ELR (cell line): Measurements from ENCODE around the gene ADAP2.
A peak's percentile ranks its signal among the peaks of the same experiment; 100 is the strongest.
"Not testable (repeated sequence)": the region's sequence is repeated elsewhere in the genome, so short reads cannot be mapped to it uniquely, and the experiment has no call there.

Source experiments
- DNase-seq: peaks from one replicate; pipeline ENCODE4 v3.0.0-alpha.2; 2015; ENCODE audit warnings: low read depth

The ADAP2 gene, protein sequence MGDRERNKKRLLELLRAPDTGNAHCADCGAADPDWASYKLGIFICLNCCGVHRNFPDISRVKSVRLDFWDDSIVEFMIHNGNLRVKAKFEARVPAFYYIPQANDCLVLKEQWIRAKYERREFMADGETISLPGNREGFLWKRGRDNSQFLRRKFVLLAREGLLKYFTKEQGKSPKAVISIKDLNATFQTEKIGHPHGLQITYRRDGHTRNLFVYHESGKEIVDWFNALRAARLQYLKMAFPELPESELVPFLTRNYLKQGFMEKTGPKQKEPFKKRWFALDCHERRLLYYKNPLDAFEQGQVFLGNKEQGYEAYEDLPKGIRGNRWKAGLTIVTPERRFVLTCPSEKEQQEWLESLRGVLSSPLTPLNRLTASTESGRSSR

DNA sequence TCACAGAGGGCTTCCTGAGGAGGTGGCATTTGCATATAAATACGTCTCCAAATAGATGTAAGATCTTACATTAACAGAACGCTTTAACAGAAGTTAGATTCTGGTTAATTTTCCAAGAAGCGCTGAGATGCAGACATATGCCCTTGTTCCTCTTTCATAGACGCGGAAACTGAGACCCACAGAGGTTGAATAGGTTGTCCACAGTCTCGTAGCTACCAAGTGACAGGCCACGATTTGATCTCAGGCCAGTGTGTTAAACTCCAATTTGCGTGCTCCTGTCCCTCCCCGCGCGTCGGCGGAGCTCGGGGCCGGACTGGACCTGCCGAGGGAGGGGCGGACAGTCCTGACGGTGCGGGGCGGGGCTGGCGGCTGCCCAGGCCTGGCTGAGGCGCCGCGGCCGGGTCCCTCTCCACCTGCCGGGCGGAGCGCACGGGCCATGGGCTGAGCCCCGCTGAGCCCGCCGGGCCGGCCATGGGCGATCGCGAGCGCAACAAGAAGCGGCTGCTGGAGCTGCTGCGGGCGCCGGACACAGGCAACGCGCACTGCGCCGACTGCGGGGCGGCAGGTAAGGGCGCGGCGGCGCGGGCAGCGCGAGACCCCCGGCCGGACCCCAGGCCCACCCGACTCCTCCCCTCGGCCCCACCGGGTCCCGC is at the start of gene ADAP2:
Gene ADAP2 (plus strand): TSS at position 402 of the 653 bp plus-strand sequence. CDS start 70 bp downstream, at position 472.
- peak; percentile 10 for DNase-seq

DNA sequence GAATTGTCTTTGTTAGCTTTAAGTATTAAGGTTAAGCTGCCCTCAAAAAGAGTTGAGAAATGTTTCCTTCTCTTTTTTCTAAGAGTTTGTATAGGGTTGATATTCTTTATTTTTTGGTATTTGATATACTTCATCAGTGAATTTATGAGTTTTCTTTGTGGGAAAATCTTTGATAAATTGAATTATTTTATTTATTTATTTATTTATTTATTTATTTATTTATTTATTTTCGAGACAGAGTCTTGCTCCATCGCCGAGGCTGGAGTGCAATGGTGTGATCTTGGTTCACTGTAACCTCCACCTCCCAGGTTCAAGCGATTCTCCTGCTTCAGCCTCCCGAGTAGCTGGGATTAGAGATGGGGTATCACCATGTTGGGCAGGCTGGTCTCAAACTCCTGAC is 35.6 kb upstream of the ADAP2 start:
- no peak for DNase-seq

DNA sequence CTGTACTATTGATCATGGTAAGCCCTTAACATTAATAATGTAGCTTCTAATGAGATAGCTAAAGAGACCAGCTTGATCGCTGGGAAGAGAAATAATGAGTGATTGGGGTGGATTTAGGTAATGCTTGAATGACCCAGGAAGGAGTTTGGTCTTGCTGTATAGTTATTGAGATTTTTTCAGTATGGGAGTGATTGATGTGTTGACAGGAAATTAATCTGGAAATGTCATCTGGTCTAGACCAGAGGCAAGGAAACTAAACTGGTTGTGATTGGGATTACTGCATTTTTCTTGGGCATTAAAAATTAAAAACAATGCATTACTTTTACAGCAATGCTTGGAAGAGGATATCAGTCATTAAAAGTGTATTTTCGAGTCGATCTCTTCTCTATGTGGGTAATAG is 27.5 kb upstream of the ADAP2 start:
- DNase-seq, result no peak

DNA sequence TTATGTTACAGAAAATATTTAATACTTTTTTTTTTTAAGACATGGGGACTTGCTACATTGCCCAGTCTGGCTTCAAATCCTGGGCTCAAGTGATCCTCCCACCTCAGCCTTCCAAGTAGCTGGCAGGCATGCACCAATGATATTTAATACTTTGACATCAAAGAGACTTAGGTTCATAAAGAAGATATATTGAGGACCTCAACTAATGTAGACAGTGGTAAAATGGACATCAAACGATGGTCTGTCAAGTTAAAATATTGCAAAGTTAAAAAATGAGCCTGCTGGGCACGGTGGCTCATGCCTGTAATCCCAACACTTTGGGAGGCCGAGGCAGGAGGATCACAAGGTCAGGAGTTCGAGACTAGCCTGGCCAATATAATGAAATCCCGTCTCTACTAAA is 24.4 kb upstream of the ADAP2 start:
- DNase-seq, result no peak

DNA sequence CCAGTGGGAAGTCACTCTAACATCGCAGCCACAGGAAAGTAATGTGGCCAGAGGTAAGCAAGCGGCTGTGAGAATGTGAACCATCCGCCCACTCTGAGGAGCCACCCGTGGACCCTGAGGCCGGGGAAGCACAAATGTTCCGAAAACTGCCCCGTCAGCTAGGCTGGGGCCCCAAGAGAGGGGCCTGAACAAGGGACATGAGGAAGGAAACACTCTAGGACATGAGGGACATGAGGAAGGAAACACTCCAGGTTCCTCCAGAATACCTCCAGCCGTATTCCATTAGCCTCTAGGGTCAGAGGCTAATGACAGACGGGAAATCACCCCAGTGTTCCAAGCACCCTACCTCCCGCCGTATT is 16.0 kb upstream of the ADAP2 start:
- peak; percentile 39 for DNase-seq

DNA sequence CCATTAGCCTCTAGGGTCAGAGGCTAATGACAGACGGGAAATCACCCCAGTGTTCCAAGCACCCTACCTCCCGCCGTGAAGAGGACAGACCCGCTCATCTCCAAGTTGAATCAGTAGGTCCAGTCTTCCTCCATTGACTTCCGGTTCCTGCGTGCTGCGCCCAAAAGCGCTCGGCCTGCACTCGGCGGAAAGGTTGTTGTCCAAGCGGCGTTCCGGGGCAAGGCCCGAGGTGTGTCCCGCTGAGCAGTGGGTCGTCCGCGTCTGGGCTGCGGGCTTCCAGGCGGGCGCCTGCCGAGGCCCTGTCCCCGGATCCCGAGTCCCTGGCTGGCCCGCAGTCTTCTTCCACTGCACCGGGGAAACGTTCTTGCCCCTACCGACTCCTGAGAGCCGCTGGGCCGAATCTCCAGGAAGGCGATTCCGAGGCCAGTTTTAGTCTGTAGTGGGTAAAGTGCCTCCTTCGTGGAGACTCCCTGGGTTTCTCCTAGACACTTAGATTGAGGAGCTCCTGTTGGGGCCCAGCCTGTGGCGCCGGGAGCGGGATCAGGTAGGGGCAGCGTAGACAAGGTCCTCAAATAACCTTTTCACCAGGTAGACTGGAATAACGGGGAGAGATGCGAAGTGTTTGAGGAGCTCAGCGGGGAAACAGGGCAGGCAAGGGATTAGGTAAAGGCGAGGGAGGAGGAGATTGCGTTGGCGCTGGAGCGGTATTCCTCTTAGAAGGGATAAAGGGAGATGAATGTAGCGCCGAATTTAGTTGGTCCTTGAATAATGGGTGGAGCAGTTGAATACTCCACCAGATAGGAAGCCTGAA is 15.4 kb upstream of the ADAP2 start, which contains the start of gene TEFM:
Gene TEFM (minus strand): TSS at position 138 of the 811 bp plus-strand sequence. CDS start 40 bp downstream, at position 98.
- DNase-seq, result peak; percentile 95

DNA sequence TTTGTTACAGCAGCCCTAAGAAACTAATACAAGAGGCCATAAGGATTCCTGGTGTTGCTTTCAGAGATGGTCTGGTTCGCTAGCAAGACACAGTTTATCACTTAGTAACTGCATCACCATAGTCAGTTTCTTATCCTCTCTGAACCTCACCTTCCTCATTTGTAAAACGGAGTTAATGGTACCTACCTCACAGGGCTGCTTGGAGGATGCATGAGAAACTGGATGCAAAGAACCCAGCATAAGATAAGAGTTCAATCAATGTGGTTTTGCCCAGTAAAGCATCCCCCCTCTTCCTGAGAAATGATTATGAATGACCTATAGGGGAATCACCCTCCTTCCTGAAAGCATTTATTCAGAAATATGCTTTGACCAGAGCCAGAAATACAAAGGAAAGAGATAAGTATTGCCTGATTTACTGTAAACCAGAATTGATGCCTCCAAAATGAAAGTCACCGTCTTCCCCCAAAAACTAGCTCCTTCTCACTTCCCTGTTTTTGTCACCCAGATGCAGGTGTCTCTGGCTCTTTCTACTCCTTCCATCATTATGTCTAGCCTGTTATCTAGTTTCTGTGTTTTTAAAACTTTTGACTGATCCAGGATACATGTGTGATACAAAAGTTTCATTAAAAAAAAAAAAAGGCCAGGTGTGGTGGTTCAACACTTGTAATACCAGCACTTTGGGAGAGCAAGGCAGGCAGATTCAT is 12.9 kb upstream of the ADAP2 start:
- DNase-seq, result no peak

DNA sequence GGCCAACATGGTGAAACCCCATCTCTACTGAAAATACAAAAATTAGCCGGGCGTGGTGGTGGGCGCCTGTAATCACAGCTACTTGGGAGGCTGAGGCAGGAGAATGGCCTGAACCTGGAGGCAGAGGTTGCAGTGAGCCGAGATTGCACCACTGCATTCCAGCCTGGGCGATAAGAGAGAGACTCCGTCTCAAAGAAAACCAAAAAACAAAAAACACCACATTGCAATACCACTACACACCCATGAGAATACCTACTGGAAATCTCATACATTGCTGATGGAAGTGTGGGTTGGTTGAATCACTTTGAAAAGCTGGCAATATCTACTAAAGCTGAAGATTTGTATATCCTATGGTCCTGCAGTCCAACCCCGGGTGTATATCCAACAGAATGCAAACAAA is 11.6 kb upstream of the ADAP2 start:
- not testable (repeated sequence) for DNase-seq

DNA sequence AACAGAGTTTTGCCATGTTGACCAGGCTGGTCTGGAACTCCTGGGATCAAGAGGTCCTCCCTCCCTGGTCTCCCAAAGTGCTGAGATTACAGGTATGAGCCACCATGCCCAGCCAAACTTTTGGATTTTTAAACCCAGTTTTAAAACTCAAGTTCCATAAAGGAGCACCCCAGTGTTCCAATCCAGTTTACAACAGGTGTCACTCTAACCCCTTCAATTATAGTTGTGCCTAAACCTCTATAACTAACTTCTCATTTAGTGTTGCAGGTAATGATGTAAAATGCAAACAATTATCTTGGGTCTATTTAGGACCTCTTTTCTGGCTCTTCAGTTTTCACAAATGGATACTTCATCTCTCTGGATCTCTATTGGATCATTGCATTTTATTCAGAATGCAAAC is 7.8 kb upstream of the ADAP2 start:
- no peak for DNase-seq

DNA sequence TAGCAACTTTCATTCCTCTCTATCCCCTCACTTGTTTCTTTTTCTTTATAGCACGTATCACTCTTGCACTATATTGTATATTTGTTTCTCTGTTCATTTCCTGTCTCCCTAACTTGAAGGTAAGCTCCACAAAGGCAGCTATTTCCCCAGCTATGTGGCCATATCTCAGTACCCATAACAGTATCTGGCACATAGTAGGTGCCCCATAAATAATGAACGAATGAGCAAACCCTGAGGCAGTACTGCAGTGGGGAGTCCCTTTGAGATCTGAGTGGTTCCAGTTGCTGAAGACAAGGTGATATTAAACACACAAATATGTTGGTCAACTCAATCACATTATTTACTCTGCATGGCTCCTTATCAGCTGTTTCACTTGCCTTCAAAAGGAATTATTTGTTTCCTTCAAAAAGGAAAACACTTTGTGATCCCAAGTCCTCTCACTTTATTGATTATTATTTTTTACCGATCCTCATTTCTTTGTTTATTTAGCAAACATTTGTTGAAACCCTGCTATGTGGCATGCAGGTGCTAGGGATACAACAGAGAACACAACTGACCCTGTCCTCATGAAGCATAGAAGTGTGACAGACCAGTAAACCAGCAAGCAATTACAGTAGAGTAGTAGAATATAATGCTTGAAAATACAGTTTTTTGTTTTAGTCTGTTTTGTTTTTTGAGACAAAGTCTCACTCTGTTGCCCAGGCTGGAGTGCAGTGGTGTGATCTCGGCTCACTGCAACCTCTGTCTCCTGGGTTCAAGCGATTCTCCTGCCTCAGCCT is 5.7 kb upstream of the ADAP2 start:
- DNase-seq, result no peak

DNA sequence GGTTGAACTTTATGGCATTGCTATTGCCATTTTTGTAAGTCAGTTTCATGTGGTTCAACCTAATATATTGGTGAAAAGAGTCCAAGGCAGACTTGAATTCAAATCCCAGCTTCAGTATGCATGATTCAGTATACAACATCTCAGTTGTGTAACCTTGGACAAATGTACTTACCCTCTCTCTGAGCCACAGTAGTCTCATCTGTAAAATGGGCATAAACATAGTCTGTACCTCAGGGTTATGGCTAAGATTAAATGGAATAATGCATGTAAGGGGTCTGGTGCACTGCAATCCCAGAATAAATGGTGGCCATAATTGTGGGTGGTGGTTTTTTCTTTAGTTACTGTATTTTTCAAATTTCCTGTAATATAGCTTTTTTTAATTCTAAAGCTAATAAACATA is 4.7 kb upstream of the ADAP2 start:
- DNase-seq, result no peak

DNA sequence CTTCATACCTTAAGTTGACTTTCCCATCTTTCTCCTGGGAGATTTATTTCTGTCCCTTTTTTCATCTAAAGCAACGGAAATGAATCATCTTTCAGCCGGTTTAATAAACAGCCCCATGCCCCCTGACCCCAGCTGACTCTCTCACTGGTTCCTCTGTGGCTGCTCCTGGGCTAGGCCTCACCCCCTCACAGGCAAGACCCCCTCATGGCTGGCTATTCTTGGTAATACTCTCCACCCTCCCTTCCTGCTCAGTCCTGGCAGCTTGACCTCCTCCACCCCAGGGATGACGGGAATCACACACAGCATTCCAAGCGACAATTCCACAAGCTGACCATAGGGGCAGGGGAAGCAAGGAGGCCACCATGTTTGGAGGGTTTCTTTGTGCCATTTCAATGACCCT is 1.5 kb upstream of the ADAP2 start:
- DNase-seq, result peak; percentile 69

DNA sequence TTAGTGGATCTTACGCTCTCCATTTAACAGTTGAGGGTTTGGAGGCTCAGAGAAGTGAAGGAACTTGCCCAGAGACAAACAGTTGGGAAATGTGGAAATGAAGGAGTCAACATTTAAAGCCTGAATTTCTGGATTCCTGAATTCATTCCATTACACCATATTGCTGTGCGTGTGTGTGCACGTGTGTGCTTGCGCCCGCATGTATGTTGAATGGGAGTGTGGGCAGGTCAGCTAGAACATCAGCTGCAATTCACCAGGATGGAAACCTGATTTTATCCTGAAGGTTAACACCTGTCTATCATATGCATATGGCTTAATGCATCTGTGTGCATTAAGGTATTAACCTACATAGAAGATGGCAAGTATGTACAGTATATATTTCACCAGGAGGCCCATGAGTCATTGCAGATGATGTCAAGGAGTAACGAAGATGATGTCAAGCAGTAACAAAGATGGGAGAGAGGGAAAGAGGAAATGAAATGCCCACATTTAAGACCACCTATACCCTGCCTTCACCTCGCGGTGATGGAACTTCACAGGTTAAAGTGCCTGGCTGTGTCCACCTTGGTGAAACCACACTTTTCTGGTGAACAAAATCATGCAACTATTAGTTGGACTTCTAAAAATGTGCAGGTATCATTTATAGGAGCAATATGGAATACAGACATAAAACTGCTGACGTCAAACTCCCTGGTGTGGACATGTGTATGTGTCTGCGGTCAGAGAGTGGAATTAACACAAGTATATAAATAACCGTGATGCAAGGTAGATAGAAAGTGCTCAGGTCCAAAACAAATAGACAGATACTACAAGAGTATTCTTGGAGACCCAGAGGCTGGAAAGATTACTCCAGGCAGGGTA is 832 bp upstream of the ADAP2 start:
- DNase-seq, result peak; percentile 21

DNA sequence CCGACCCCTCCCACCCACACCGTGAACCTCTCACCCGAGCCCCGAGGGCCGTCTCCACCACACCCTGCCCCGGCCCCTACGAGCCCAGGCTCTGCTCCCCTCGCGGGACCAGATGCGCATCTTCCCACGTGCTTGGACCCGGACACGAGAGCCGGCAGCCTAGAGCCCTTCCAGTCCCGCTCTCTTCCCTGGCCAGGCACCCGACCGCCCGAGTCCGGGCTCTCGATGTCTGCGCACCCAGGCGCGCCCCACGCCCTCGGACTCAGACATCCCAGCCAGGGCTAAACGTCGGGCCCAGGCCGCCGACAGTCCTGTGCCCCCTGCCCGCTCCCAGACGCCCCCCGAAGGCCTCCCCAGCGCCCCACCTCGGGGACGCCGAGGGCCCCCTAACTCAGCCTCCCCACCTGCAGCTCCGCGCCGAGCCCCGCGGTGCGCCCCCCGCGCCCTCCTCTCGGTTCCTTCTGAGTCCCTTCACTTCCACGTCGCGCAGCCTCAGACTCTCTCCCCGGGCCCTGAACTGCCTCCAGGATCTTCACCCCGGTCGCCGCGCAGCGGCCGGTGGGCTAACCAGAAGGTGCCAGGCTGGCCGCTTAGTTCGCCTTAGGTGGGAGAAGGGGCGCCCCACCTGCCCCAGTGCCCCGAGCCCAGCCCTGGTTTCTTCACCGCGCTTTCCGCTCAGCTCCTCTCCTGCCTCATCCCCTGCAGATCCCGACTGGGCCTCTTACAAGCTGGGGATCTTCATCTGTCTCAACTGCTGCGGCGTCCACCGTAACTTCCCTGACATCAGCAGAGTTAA is 688 bp downstream of the ADAP2 start:
- peak; percentile 10 for DNase-seq

DNA sequence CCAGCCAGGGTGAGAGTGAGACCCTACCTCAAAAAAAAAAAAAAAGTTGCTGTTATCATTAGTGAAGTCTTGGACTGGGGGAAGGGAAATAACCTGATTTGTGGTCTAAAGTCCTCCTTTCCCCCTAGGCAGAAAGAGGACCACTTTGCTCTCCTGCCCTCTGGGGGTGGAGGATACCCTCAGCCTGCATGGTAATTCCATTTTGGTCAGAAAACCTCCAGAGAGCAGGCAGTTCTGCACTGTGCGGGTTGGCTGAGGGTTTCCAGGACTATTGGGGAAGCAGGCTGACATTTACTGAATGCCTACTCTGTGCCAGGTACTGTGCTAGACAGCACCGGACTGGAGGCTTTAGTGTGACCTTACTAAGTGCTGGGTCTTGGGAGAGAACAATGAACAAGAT is 2.6 kb downstream of the ADAP2 start:
- DNase-seq, result no peak

DNA sequence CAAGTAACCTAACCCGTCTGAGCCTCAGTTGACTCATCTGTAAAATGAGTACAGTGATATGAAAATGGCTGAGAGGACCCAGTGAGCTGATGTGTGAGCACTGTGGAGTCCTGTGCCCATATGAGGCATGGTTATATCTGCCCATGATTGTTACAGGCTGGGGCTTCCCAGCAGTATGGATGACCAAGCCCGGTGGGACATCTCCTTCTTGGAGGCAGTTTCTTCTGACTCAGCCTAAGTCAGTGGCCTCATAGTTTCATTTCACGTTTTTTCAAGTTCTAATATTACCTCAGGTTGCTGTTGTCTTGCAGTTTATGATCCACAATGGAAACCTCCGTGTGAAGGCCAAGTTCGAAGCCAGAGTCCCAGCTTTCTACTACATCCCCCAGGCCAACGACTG is 4.8 kb downstream of the ADAP2 start:
- DNase-seq, result no peak

DNA sequence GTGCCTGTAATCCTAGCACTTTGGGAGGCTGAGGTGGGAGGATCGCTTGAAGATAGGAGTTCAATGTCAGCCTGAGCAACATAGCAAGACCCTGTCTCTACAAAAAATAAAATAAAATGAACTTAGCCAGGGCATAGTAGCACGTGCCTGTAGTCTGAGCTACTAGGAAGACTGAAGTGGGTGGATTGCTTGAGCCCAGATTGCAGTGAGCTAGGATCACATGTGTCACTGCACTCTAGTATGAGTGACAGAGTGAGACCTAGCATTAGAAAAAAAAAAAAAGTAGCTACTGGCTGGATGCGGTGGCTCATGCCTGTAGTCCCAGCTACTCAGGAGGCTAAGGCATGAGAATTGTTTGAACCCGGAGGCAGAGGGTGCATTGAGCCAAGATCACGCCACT is 6.0 kb downstream of the ADAP2 start:
- DNase-seq, result no peak

DNA sequence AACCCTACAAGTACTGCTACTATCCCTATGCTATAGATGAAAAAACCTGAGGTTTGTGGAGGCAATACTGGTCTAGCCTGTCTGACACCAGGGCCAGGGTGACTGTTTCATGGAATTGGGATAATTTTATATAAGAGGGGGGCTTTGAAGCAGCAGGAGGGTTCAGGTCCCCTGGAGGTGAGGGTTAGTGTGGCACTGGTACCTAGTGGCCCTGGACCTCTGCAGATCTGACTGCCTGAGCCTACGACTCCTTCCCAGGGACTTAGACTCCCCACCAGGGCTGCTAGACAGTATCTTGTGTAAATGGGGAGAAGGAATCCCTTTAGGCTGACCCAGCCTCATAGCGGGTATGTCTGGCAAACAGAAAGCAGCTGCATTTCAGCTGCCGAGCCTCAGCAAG is 6.8 kb downstream of the ADAP2 start:
- no peak for DNase-seq

DNA sequence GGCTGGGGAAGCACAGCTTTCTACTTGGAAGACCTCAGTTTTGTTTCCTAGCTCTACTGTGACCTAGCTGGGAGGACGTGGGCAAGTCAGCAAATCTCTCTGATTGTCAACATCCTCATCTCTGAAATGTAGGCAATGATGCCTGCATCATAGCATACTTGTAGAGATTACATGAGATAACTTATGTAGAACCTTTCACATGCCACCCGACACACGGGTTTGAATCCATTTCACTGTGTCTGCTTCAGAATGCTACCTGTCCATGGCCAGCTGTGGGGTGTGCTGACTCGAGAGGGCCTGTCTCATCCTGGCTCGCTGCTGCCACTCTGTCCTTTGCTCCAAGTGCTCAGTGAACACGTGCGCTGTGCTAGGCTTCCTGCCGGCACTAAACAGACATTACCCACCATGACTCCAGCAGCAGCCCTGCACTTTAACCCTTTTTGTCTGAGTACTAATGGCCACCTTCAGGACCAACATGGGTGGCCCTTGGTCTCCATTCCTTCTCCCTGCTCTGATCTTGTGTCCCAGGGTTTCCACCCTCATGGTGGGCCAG is 7.4 kb downstream of the ADAP2 start:
- no peak for DNase-seq
